Measurements from ENCODE around the gene POLA1.

POLA1 gene

GRCh38 chrX:25010784-25011588 lies 317.3 kb downstream of the POLA1 start:
- no peak for DNase-seq (ENCODE audit: low read depth)

- DNase-seq (ENCODE audit: low read depth) = no peak
These were observed 318.1 kb downstream of the POLA1 start for GRCh38 chrX:25011589-25012432.

- DNase-seq (ENCODE audit: low read depth) = no peak
These were observed 318.7 kb downstream of the POLA1 start for GRCh38 chrX:25012433-25012735.

GRCh38 chrX:25012793-25013631 lies 319.3 kb downstream of the POLA1 start:
- DNase-seq (ENCODE audit: low read depth) = no peak

GRCh38 chrX:25013632-25014365 lies 320.1 kb downstream of the POLA1 start:
- no peak for DNase-seq (ENCODE audit: low read depth)

- no peak for DNase-seq (ENCODE audit: low read depth)
These were observed 320.7 kb downstream of the POLA1 start for GRCh38 chrX:25014366-25014838.

GRCh38 chrX:25015486-25016360 lies 322.0 kb downstream of the POLA1 start, which contains the start of gene ARX:
TSS of gene ARX (minus strand) at chrX:25015965. CDS start at chrX:25015737, 228 bp downstream.
- DNase-seq (ENCODE audit: low read depth) = no peak

- no peak for DNase-seq (ENCODE audit: low read depth)
These were observed 322.6 kb downstream of the POLA1 start for GRCh38 chrX:25016361-25016671.

GRCh38 chrX:25016938-25017598 lies 323.4 kb downstream of the POLA1 start:
- no peak for DNase-seq (ENCODE audit: low read depth)

- no peak for DNase-seq (ENCODE audit: low read depth)
These were observed 324.0 kb downstream of the POLA1 start for GRCh38 chrX:25017667-25018247.

- no peak for DNase-seq (ENCODE audit: low read depth)
These were observed 325.0 kb downstream of the POLA1 start for GRCh38 chrX:25018682-25019081.

GRCh38 chrX:25019707-25020390 lies 326.1 kb downstream of the POLA1 start:
- DNase-seq (ENCODE audit: low read depth) = no peak

GRCh38 chrX:25020391-25020904 lies 326.7 kb downstream of the POLA1 start:
- DNase-seq (ENCODE audit: low read depth) = no peak

GRCh38 chrX:25020905-25021449 lies 327.3 kb downstream of the POLA1 start:
- DNase-seq (ENCODE audit: low read depth) = no peak

- no peak for DNase-seq (ENCODE audit: low read depth)
These were observed 329.0 kb downstream of the POLA1 start for GRCh38 chrX:25022499-25023325.

- no peak for DNase-seq (ENCODE audit: low read depth)
These were observed 330.2 kb downstream of the POLA1 start for GRCh38 chrX:25023908-25024307.

GRCh38 chrX:25025615-25026014 lies 331.9 kb downstream of the POLA1 start:
- no peak for DNase-seq (ENCODE audit: low read depth)

GRCh38 chrX:25026576-25026975 lies 332.9 kb downstream of the POLA1 start:
- no peak for DNase-seq (ENCODE audit: low read depth)
